ENCODE results near the gene CYTH2.

GRCh38 chr19:48510421-48511268 is 41.5 kb downstream of the CYTH2 start:
- TF ChIP-seq, protein P1, sequence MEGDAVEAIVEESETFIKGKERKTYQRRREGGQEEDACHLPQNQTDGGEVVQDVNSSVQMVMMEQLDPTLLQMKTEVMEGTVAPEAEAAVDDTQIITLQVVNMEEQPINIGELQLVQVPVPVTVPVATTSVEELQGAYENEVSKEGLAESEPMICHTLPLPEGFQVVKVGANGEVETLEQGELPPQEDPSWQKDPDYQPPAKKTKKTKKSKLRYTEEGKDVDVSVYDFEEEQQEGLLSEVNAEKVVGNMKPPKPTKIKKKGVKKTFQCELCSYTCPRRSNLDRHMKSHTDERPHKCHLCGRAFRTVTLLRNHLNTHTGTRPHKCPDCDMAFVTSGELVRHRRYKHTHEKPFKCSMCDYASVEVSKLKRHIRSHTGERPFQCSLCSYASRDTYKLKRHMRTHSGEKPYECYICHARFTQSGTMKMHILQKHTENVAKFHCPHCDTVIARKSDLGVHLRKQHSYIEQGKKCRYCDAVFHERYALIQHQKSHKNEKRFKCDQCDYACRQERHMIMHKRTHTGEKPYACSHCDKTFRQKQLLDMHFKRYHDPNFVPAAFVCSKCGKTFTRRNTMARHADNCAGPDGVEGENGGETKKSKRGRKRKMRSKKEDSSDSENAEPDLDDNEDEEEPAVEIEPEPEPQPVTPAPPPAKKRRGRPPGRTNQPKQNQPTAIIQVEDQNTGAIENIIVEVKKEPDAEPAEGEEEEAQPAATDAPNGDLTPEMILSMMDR (IDR thresholded peaks at IDR 0.05) = no peak
- no peak for TF ChIP-seq POLR2A (IDR thresholded peaks at IDR 0.05)
